NCI-H1436 (cell line): ENCODE measurements around the gene WFDC1.
"Not testable (repeated sequence)": the region's sequence is repeated elsewhere in the genome, so short reads cannot be mapped to it uniquely, and the experiment has no call there.

ENCODE experiments used
- DNase-seq: peaks from one replicate; lab custom pipeline; 2025; lab: John Stamatoyannopoulos, UW

WFDC1 gene

DNA sequence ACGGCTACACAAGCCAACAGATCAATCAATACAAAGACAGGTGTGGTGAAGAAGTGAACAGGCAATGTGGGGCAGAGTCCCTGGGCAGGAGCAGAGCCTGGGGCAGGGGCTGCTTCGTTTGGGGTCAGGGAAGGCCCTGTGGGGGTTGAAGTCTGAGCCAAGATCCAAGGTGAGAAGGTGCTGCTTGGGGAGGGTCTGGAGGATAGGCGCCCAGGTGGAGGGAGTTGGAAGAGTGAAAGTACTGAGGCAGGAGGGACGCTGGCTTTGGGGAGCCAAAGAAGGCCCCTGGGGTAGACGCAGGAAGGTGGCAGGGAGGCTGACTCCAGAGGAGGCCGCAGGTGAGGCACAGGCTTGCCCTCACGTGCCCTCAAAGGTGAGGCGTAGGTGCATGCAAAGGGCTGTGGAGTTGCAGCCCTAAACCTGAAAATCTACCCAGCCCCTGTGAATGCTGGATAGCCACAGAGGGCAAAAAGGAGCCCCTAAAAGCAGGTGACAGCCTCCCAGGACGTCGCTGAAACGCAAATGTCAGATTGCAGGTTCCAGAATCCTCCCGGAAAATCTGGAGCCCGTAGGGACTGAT lies 33.3 kb downstream of the WFDC1 start:
- DNase-seq = no peak

DNA sequence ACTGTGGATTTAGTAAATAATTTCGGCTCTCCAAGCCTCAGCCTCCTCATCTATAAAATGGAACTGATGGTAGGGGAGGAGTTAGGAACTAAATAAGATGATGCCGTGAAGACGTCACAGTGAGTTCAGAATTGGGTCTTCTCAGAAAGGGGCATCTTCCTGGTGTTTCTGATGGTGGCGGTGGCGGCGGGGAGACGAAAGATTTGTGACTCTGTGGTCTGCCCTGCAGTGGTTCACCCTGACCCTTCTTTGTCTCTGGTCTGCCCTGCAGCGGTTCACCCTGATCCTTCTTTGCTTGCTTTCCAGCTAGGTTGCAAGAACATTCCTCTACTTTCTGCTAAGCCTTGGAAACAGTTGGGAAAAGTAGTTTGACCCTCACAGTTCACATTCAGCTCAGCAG lies 34.3 kb downstream of the WFDC1 start:
- DNase-seq = no peak

DNA sequence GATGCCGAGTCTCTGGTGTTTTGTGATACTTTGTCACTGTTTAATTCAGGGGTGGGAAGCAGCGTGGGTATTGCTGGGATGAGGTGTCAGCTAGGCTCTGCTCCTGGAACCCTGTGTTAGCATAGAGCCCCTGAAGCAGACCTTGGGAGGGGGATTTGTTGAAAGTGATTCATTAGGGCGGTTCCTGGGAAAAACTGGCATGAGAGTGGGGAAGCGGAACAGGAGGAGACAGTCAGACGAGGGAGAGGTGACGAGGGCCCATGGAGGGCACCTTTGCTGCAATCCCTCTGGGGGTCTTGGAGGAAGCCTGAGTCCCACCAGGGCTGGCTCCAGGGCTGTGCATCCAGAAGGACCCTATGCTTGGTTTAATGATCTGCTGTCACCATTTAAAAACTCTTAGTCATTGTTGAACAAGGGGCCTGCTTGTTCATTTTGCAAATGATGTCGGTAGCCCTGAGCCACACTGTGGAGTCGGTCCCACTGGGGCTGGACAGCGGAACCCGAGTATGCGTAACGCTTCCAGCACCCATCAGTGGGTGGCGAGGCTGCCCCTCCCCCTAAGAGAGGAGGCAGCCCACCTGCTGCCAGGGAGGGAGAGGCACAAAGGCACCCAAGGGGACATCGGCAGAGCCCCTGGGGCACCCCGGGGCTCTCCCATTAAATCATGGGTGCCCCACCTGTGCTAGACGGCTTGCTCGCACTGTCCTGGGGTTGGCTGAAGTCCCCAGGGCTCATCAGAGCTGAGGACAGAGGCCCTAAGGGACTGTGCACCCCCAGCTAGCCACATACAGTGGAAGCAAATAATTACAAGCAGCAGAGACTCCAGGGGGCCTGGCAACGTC lies 35.4 kb downstream of the WFDC1 start:
- DNase-seq = no peak

DNA sequence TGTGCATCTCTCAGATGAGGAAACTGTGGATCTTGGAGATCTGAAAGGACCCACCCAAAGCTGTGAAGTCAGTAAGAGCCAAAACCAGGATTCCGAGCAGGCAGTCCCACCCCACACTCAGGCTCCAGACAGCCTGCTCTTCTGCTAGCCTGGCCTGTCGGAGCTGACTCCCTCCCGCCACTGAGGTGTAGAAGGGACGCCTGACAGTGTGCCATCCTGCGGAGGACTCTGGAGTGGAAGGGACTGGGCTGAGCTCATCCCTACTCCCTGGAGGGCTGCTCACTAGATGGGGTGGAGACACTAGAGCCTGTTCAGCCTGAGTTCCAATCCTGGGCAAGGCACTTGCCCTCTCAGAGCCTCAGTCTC lies 36.0 kb downstream of the WFDC1 start:
- DNase-seq = no peak

DNA sequence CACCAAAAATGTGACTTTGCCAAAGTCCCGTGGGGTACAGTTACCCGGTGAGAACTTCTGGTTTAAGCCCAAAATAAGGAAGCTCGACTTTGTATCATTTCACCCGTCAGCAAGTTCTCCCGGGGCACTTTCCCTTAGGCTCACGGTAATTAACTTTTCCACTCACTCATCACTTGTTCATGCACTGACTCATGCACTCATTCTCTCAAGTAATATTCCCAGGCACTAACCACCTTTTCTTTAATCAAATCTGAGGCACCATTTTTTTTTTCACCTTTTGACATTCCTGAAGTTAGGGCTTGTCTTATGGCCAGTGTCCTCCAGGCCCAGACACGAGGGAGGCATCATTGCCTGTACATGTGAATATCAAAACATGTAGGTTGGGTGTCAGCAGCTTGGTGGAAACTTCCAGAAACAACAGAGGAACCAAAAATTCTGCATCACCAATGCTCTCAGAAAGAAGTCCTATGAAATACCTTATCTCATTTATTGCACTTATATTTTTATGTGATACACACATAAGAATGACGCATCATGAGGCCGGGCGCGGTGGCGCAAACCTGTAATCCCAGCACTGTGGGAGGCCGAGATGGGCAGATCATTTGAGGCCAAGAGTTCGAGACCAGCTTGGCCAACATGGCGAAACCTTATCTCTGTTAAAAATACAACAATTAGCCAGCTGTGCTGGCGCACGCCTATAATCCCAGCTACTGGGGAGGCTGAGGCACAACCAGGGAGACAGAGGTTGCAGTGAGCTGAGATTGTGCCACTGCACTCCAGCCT lies 37.5 kb downstream of the WFDC1 start:
- DNase-seq = no peak

DNA sequence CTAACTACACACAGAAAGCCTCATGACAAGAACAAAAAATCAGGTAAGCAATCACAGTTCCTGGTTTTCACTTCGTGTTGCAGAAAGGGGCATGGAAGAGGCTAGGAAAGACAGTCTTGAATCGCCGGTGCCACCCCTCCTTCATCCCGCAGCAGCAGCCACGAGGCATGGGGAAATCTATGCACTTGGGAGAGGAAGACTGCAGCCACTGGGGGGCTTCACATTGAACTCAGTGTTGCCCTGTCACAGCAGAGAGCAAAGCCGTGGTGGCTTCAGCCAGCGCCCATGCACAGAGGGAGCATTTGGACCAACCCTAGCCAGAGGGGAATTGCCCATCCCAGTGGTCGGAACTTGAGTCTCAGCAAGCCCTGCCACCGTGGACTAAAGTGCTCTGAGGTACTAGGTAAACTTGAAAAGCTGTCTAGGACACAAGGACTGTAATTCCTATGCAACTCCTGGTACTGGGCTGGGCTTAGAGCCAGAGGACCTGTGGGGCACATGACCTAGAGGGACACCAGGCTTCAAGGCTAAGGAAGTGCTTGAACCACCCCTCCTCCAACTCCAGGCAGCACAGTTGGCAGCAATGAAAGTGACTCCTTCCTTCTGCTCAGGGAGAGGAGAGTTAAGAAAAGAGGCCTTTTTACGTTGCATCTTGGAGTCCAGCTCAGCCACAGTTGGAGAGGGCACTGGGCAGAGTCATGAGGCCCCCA lies 38.5 kb downstream of the WFDC1 start:
- no peak for DNase-seq

DNA sequence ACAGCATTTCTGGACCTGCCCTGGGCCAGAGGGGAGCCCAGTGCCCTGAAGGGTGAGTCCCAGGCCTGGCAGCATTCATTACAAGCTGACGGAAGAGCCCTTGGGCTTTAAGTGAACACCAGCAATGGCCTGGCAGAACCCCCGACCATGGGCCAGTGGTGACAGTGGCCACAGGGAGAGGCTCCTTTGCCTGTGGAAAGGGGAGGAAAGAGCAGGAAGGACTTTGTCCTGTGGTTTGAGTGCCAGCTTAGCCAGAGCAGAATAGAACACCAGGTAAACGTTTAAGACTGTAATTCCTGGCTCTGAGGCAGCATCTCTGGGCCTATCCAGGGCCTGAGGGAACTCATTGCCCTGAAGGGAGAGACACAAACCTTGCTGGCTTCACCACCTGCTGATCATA lies 39.4 kb downstream of the WFDC1 start:
- no peak for DNase-seq

DNA sequence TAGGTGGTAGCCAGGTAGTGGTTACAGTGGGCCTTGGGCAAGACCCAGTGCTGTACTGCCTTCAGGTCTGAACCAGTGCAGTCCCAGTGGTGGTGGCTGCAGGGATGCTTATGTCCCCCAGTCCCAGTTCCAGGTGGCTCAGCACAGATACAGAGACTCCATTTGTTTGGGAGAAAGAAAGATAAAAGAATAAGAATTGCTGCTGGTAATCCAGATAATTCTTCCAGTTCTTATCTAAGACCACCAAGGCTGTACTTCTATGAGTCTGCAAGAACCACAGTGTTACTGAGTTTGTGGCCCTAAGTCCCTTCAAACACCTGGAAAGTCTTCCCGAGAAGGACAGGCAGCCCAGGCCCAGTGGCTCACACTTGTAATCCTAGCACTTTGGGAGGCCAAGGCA lies 39.8 kb downstream of the WFDC1 start:
- no peak for DNase-seq

DNA sequence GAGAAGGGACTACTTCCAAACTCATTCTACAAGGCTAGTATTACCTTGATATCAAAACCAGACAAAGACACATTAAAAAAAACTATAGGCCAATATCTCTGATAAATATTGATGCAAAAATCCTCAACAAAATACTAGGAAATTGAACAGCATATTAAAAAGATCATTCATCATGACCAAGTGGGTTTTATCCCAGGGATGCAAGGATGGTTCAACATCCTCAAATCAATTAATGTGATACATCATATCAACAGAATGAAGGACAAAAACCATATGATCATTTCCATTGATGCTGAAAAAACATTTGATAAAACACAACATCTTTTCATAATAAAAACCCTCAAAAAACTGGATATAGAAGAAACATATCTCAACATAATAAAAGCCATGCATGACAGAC lies 42.6 kb downstream of the WFDC1 start:
- DNase-seq = not testable (repeated sequence)

DNA sequence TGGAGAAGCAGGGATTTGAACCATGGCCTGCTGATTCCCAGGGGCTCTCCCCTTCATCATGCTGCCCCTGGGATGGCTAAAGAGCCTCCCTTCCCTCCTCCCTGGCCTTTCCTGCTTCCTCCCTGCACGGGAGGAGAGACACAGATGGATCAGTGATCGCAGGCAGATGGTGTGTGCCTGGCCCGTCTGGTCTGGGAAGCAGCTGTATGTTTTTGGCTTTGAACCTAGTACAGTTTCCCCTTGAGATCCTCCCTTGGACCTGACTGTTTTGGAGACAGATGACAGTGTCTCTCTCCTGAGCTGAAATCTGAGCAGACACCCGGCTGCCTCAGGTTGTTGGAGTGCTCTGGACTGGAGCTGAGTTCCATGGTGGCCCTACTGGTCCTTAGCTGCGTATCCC lies 44.6 kb downstream of the WFDC1 start:
- no peak for DNase-seq

DNA sequence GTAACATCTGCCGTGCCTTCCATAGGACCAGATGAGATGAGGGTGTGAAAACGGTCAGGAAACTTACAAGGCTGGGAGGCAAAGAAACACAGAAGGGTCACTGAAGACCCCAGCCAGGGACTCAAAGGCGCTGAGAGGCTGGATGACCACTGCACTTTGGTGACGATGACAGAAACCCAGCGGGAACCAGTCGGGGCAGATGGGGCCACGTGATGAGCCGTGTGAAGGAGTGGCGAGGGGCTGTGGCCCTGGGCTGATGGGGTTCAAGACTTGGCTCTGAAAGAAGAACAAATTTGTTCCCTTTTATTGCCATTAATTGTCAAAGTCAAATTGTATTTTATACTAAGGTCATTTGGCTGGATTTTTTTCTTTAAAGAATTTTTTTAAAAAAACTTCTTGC lies 45.1 kb downstream of the WFDC1 start:
- no peak for DNase-seq

DNA sequence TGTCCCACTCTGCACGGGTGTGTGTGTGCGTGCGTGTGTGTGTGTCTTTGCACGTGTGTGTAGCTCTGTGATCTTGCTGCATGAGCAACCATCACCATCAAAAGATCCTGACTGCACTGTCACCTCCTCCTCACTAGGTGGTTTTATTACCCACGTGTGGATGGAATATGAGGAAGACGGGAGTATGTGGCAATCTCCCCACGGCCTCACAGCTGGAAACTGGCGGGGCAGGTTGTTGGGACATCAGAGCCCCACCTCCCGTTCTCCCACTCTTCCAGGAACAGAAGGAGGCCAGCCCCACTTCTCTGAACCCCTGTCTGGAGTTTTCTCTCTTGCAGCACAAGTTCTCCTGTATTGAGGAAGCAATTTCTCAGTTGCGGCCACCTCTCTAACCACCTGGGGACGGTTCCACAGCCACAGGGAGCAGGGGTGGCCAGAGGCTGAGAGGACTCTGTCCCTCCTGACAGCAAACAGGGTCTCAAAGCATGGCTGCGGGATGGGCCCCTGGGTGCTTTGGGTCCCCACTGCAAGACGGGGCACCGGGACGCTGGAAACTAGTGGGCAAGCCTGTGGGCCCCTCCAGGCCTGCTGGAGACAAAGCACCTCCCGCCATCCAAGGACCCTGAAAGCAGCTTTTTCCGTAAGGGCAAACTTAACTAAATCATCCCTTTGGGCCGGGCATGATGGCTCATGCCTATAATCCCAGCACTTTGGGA lies 45.8 kb downstream of the WFDC1 start:
- no peak for DNase-seq

DNA sequence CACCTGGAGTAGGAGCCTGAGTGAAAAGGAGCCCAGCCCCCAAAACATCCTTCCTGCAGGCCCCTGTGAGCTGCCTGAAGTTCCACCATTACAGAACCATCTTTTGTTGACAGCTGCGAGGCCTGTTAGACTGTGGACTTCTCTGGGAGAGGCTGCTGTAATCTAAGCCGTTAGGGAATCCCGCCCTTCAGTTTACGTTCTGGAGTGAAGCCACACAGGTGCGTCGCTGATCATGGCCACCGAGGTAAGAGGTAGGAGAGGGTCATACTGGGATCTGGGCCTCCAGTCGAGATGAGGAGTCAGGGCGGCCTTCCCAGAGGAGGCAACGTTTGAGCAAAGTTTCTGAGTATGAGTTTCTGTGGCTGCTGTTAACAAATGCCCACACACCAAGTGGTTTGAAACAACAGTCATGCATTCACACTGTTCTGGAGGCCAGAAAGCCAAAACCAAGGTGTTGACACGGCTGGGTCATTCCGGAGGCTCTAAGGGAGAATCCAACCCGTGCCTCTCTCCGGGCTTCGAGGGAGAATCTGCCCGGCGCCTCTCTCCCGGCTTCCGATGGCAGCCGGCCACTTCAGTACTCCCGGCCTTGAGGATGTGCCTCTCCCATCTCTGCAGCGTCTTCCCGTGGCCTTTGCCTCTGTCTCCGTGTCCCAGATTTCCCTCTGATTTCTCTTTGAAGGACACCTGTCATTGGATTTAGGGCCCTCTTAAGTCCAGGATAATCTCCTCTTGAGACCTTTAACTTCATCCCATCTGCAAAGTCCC lies 47.0 kb downstream of the WFDC1 start:
- no peak for DNase-seq

DNA sequence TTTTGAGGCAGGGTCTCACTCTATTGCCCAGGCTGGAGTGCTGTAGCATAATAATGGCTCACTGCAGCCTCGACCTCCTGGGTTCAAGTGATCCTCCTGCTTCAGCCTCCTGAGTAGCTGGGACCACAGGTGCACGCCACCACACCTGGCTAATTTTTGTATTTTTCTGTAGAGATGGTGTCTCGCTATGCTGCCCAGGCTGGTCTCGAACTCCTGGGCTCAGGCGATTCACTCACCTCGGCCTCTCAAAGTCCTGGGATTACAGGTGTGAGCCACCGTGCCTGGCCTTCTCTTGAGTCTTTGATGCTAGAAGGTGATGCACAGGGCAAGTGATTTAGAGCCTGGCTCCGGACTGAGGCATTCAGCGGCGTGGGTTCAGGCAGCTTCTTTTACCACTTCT lies 49.1 kb downstream of the WFDC1 start:
- not testable (repeated sequence) for DNase-seq

DNA sequence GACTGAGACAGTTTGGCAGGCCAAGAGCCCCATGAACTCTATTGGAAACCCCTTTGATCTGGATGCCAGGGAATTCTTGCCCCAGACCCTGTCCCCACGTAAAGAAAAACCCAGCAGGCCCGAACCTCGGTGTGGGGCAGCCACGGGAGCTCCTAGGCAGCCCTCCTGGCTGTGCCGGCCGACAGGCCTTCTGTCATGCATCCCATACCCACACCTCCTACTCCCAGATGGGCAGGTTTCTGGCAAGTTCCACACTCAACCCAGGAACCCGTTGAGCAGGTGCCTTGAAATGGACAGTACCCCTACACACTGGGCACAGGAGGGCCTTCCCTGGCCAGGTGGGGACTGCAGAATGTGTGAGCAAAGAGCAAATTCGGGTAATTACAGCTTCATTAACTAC lies 50.1 kb downstream of the WFDC1 start:
- no peak for DNase-seq

DNA sequence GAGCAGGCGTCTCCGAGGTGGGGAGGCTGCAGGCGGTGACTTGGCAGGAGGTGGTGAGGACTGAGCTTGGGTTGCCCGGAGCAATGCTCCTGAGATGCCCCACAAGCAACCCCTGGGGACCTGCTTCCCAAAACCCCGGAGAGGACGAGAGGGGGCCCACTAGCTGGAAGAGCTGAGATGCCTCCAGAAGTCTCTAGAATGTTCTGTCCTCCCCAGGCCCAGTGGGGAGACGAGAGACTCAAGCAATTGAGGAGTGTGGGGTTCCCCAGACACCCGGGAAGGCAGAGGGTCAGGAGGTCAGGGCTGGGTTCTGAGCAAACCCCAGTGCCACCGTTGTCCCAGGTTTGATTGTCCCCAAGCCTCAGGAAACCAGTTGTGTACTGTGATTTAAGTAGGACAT lies 52.5 kb downstream of the WFDC1 start:
- no peak for DNase-seq

DNA sequence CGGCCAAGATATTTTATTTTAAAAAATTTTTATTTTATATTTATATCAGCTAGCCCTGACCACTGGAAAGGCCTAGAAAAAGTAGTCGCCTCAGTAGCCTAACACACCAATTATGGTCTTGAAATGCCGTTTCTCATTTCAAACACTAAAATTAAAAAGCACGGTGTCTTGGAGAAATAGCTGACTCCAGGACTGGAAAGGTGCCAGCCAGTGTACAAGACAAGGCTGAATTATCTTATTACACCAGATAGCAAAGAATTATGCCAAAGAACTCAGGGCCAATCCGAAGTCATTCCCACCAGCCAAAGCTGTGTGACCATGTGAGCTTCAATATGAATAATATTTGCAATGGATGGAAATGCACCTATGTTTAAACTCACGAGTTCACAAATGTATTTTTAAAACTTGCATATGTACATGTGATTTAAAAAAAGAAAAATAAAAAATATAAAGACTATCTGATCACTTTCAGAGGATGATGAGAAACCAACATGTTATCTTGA lies 53.8 kb downstream of the WFDC1 start:
- no peak for DNase-seq

DNA sequence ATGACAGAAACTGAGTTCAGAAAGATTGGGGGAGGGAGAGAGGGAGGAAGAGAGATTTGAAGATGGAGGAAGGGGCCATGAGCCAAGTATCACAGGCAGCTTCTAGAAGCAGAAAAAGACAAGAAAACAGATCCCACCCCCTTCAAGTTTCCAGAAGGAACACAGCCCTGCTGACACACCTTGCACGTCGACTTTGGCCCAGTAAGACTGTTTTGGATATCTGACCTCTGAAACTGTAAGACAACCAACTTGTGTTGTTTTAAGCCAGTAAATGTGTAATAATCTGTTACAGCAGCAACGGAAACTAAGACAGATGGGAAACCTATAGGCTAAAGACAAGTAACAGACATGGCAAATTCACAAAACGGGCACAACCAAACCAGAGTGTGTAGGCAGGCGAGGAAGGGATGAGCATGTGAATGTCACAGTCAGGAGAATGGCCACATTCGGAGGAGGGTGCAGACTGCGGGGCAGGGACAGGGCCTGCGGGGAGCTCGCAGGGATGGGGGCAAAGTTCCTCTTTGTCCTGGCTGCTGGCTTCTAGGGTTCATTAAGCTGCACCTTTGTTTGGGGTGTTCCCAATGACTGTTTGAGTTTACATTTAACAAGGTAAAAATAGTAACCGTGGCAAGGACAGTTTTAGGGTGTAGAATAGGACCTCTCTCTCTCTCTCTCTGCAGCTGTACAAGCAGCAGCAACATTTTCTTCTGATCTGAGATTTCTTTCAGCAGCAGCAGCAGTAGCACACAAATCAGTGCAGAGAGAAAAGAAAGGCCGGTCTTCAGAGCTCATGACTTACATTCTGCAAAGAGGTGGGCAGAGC lies 55.4 kb downstream of the WFDC1 start:
- DNase-seq = no peak

DNA sequence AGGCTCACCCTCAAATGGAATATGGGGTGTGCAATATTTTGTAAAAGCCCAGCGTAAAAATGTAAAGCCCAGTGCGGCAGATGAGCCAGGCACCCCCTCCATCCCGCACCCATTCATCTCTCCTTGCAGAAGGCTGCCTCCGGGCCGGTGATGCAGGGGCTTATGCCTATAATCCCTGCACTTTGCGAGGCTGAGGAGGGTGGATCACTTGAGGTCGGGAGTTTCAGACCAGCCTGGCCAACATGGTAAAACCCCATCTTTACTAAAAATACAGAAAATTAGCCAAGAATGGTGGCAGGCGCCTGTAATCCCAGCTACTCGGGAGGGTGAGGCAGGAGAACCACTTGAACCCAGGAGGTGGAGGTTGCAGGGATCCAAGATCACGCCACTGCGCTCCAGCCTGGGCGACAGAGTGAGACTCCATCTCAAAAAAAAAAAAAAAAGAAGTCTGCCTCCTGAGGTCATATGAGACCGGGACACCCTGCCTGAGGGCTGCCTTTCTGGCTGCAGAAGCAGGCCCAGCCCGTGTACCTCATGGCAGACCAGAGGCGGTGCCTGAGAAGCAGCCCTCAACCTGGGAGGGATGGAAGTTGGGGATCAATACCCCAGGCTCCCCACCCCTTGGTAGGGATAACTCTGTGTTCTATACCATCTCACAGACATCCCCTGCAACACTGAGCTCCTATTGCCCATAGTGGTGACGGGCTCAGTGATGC lies 56.2 kb downstream of the WFDC1 start:
- DNase-seq = no peak
